ENCODE measurements around the gene ATP5ME.
A peak's percentile ranks its signal among the peaks of the same experiment; 100 is the strongest.
"Not testable (repeated sequence)": the region's sequence is repeated elsewhere in the genome, so short reads cannot be mapped to it uniquely, and the experiment has no call there.

ATP5ME gene

DNA sequence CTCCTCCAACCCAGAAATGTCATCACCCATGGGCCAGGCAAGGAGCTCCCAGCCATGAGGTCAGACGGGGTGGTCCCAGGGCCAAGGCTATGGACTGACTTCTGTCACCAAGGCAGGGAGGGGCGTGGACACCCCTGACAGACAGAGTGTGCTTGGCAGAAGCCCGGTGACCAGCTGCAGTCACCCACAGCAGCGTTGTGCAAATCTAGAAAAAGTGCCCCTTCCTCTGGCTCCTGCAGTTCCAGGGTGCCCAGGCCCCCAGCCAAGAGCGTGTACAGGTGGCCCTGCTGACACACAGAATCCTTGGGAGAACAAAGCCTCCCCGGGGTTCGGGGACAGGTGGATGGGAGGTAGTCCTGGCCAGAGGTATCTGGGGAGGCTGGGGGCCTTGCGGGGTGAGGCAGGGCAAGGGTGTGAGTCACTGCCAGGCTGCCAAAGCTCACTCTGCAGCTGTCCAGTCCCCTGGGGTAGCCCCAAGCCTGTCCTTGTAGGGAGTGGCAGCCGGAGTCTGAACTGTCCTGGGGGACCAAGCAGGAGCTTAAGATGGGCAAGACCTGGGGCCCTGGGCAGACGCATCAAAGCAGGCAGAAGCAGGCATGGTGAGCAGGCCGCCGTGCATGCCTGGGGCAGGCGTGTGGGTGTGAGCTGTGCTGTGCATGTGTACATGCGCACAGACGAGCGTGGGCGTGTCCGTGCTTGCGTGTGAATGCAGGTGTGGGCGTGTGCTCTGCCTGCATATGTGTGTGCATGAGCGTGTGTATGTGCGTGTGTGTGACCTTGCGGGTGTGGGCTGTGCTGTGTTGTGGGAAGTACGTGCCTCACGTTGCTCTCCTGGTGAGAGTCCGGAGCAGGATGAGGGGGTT lies 3.6 kb upstream of the ATP5ME start:
- Histone ChIP-seq H3K4me3 (no peak overlapping the region), H3K27ac (no peak overlapping the region)
- TF ChIP-seq, protein P1, sequence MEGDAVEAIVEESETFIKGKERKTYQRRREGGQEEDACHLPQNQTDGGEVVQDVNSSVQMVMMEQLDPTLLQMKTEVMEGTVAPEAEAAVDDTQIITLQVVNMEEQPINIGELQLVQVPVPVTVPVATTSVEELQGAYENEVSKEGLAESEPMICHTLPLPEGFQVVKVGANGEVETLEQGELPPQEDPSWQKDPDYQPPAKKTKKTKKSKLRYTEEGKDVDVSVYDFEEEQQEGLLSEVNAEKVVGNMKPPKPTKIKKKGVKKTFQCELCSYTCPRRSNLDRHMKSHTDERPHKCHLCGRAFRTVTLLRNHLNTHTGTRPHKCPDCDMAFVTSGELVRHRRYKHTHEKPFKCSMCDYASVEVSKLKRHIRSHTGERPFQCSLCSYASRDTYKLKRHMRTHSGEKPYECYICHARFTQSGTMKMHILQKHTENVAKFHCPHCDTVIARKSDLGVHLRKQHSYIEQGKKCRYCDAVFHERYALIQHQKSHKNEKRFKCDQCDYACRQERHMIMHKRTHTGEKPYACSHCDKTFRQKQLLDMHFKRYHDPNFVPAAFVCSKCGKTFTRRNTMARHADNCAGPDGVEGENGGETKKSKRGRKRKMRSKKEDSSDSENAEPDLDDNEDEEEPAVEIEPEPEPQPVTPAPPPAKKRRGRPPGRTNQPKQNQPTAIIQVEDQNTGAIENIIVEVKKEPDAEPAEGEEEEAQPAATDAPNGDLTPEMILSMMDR (IDR thresholded peaks at IDR 0.05): no peak
- no peak for DNase-seq (ENCODE audit: low spot score)

DNA sequence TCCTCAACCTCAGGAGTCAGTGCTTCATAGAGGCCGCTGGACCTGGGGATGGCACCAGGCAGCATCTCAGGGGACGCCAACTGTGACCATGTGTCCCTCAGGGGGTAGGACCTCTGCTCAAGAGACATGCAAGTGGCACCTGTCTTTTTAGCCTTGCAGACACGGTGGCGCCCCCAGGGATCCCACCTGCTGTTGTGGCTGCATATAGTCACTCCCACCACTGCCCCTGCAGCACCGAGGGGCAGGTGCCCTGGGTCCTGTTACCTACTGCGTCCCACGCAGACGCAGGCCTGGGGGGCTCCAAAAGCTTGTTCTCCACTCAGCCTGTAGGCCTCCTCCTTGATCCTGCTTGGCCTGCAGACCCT lies 2.8 kb upstream of the ATP5ME start:
- H3K27ac ChIP-seq: no peak overlapping the region
- H3K4me3 ChIP-seq: no peak overlapping the region

DNA sequence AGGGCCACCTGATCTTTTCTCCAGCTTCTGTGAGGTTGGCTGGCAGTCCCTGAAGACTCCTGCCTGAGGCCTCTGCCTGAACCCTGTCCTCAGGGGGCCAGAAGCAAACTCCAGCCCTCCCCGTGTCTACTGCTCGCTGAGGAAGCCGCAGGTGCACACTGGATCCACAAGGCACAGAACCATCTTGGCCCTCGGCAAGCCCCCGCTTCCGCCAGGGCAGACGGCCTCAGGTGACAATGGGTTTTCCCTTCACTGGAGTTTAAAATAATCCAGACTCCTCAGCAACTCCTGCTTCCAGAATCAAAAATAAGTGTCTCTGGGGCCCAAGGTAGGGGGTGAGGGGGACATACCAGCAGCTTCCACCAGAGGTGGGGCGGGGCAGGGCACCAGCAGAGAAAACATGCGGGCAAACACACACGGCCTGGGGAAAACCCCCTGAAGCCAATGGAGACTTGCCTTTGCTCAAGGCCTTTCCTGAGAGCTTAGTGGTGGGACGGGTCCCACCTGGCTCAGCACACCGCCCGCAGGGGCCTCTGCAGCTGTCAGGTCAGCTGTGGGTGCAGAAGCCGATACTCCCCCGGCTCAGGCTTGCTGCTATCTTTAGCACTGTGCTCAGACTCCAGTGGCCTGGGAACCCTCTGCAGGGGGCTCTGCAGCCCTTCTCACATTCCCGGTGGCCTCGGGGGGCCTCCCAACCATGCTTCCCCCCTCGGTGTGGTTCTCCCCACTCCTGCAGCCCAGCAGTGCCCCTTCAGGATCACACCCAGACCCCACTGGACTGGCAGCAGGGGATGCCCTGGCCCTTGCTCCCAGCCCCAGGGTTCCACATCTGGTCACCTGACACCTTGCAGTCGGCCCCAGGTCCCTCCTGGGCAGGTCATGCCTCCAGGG lies 2.1 kb upstream of the ATP5ME start:
- no peak for DNase-seq (ENCODE audit: low spot score)
- no peak overlapping the region for H3K27ac ChIP-seq
- TF ChIP-seq, protein P1 (IDR thresholded peaks at IDR 0.05): no peak
- no peak overlapping the region for H3K4me3 ChIP-seq

More for the DNA sequence above, 2.8 kb upstream of the ATP5ME start:
- no peak for DNase-seq (ENCODE audit: low spot score)
- TF ChIP-seq, protein P1 (IDR thresholded peaks at IDR 0.05): no peak

DNA sequence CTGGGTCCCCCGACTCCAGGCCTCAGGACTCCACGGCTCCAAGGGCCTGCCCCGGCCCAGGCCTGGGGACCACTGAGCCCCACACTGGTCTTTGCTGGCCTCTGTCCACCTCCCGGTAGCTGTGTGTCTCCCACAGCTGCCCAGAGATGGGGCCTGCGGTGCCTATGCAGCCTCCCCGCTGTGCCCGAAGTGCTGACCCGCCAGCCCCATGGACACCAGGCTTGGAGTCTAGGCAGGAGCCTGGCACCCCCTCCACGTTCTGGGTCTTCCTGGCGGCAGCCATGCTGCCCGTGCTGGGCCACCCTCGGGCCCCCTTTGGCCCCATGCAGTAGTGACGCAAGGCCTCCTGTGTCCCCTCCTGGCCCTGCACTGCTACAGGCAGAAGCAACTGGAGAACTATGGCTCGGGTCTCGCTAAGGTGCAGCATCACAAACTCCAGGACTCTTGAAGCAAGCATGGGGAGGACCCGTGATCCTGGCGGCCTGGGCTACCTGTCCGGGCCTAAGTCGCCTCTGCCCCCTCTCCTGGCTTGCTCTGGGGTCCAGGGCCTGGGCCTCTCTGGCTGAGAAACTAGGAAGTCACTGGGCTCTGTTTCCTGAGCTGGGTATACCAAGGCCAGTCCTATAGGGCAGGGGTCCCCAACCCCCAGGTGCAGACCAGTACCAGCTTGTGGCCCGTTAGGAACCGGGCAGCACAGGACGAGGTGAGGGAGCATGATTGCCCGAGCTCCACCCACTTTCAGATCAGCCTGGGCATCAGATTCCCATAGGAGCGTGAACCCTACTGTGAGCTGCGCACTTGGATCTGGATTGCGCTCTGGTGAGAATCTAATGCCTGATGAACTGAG lies 1.2 kb upstream of the ATP5ME start:
- Histone ChIP-seq H3K27ac (peak overlapping the region; percentile 87 to 99), H3K4me3 (peak overlapping the region; percentile 100)
- TF ChIP-seq, protein P1 (IDR thresholded peaks at IDR 0.05): no peak
- DNase-seq (ENCODE audit: low spot score): no peak

DNA sequence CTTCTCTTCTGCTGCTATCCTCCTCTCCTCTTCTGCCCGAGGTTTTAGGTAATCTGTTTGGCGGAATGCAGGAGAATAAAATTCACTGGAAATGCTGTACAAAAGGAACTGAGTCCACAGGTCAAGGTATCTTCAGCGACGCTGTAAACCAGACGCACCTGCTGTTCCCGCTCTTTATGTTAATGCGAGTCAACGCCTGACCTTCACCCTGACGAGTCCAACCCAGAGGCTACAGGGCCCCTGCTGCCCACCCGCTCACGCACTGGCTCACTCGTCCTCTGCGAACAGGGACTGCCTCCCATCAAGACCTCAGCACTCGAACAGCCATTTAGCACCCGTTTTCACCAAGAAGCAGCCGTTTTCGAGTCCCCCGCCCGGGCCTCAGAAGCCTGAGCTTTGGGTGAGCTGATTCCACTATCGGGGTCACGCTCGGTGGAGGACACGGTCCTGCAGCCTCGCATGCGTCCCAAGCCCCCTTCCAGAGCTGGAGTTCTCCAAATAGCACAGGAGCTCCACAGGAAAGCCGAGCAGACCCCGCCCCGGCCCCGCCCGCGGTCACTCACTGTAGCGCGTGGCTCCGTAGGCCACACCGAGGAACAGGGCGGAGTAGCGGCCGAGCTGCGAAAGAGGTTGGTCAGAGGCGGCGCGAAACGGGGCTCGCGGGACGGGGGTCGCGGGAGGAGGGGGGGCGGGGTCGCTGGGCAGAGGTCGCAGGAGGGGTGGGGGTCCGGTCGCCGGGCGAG lies 556 bp downstream of the ATP5ME start:
- DNase-seq (ENCODE audit: low spot score): no peak
- Histone ChIP-seq H3K4me3 (peak overlapping the region; percentile 100), H3K27ac (peak overlapping the region; percentile 87 to 99)
- TF ChIP-seq, protein P1 (IDR thresholded peaks at IDR 0.05): no peak

DNA sequence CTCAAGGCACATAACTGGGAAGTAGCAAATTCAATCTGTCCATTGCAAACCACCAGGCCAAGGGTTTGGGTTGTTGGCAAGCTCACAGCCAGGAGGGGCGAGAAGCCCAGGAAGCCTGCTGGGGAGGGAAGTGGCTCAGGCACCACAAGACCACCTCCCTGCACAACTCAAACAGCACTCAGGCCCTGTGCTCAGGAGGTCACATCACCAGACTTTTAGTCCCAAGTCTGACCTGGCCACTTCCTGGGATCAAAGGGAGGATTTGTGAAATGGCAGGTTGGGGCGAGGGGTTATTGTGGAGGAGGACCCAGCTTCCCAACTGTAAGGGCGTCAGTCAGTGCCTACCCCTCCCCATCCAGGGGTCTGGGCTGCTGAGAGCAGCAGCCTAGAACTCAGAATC lies 2.3 kb downstream of the ATP5ME start:
- no peak for DNase-seq (ENCODE audit: low spot score)
- H3K4me3 ChIP-seq: no peak overlapping the region
- H3K27ac ChIP-seq: no peak overlapping the region
- TF ChIP-seq, protein P1 (IDR thresholded peaks at IDR 0.05): no peak

DNA sequence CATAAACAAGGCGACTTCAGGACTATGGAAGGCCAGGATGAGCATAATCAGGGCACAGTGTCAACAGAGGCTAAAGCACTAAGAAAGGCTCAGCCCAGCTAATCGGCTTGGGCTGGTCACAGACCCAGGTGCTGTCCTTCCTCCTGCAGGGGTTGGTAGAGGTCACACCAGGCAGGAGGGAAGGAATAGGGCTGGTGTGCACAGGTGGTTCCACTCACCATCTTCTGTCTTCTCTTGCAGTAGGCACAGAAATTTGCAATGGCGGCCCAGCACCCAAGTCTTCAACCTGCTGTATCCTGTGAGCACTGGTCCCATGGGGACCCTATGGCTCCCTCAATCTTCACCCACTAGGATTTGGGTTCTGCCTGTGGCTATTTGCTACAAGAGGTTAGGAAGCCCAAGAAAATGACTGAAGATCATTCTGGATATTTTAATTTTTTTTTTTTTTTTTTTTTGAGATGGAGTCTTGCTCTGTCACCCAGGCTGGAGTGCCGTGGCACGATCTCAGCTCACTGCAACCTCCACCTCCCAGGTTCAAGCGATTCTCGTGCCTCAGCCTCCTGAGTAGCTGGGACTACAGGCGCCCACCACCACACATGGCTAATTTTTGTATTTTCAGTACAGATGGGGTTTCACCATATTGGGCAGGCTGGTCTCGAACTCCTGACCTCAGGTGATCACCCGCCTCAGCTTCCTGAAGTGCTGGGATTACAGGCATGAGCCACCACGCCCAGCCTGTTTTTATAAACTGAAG lies 4.1 kb downstream of the ATP5ME start:
- H3K4me3 ChIP-seq; DNase-seq (ENCODE audit: low spot score); H3K27ac ChIP-seq: not testable (repeated sequence)

DNA sequence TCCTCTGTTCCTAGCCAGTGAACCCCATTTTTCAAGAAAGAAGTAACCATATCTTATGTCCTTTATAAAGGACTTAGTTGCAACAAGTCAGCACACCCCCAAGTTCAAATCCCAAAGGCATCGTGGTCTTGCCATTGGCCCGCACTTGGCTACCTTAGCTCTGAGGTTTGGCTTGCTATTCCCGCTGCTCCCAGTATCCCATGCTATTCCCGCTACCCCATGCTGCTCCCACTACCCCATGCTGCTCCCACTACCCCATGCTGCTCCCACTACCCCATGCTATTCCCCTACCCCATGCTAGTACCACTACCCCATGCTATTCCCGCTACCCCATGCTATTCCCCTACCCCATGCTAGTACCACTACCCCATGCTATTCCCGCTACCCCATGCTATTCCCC lies 5.9 kb downstream of the ATP5ME start:
- not testable (repeated sequence) for H3K4me3 ChIP-seq; DNase-seq (ENCODE audit: low spot score); H3K27ac ChIP-seq

Data from coronary artery (tissue), 2 donors.